OCI-LY7 (cell line): ENCODE data around the gene CDC42BPB.

ENCODE experiments used
- CTCF ChIP-seq: fragments of 200-600 bp; sonication (generic); conservative IDR thresholded peaks from 2 replicates; pipeline ENCODE4 v1.5.1; 2014; ENCODE audit warnings: mild to moderate bottlenecking, antibody characterized with exemption, low read length, moderate library complexity, mixed read lengths
- EZH2phosphoT487 ChIP-seq: fragments of 200-600 bp; sonication (generic); IDR thresholded peaks from 2 replicates; pipeline ENCODE4 v1.6.1; 2018; ENCODE audit warnings: low read depth, borderline replicate concordance, mild to moderate bottlenecking, mixed run types, antibody characterized with exemption, low read length, moderate library complexity, mixed read lengths

- TF ChIP-seq CTCF (no peak), EZH2phosphoT487 (no peak)
Observed at GRCh38 chr14:102977475-102977874, 79.9 kb downstream of the CDC42BPB start.
